ENCODE measurements around the gene TAGLN.

The TAGLN gene

GRCh38 chr11:117199053-117199915 lies at the start of gene TAGLN:
TSS of gene TAGLN (plus strand) at chr11:117199370. CDS start at chr11:117203014, 3,644 bp downstream.
- DNase-seq: no peak

- DNase-seq: no peak
These were observed 47.1 kb upstream of the TAGLN start for GRCh38 chr11:117152066-117152465.

- DNase-seq: no peak
These were observed 44.7 kb upstream of the TAGLN start for GRCh38 chr11:117154468-117154867.

GRCh38 chr11:117157507-117157906 lies 41.7 kb upstream of the TAGLN start:
- DNase-seq: no peak

GRCh38 chr11:117159892-117160291 lies 39.3 kb upstream of the TAGLN start:
- DNase-seq: no peak

GRCh38 chr11:117160826-117161225 lies 38.3 kb upstream of the TAGLN start:
- no peak for DNase-seq

- no peak for DNase-seq
These were observed 32.7 kb upstream of the TAGLN start for GRCh38 chr11:117166491-117166890.

- no peak for DNase-seq
These were observed 29.4 kb upstream of the TAGLN start for GRCh38 chr11:117169736-117170135.

GRCh38 chr11:117170210-117170609 lies 29.0 kb upstream of the TAGLN start:
- DNase-seq: no peak

GRCh38 chr11:117171007-117171403 lies 28.2 kb upstream of the TAGLN start:
- no peak for DNase-seq

- DNase-seq: no peak
These were observed 27.6 kb upstream of the TAGLN start for GRCh38 chr11:117171404-117172061.

GRCh38 chr11:117172724-117173421 lies 26.3 kb upstream of the TAGLN start:
- no peak for DNase-seq

- DNase-seq: peak; percentile 19
These were observed 24.1 kb upstream of the TAGLN start for GRCh38 chr11:117175104-117175503.

GRCh38 chr11:117175781-117176180 lies 23.4 kb upstream of the TAGLN start:
- DNase-seq: no peak

GRCh38 chr11:117176186-117176585 lies 23.0 kb upstream of the TAGLN start:
- DNase-seq: no peak

GRCh38 chr11:117177534-117178209 lies 21.5 kb upstream of the TAGLN start:
- peak; percentile 64 for DNase-seq

GRCh38 chr11:117178210-117179034 lies 20.7 kb upstream of the TAGLN start, which contains the start of gene SIDT2:
TSS of gene SIDT2 (plus strand) at chr11:117178743. CDS start at chr11:117179264, 521 bp downstream.
- DNase-seq: peak; percentile 93

- peak; percentile 68 for DNase-seq
These were observed 19.8 kb upstream of the TAGLN start for GRCh38 chr11:117179048-117179999.

GRCh38 chr11:117180020-117180419 lies 19.1 kb upstream of the TAGLN start:
- DNase-seq: no peak
